Measurements from ENCODE around the gene UBR2.
"Not testable (repeated sequence)": the region's sequence is repeated elsewhere in the genome, so short reads cannot be mapped to it uniquely, and the experiment has no call there.

DNA sequence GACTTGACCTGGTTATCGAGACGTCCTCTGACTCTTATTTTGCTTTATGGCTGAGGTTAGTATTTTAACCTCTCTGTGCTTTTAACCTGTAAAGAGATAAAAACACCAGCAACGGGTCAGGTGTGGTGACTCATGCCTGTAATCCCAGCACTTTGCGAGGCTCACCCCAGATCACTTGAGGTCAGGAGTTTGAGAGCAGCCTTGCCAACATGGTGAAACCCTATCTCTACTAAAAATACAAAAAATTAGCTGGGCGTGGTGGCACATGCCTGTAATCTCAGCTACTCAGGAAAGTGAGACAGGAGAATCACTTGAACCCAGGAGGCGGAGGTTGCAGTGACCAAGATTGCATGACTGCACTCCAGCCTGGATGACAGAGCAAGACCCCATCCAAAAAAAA, 110.5 kb downstream of the UBR2 start:
- TF ChIP-seq, protein P1, sequence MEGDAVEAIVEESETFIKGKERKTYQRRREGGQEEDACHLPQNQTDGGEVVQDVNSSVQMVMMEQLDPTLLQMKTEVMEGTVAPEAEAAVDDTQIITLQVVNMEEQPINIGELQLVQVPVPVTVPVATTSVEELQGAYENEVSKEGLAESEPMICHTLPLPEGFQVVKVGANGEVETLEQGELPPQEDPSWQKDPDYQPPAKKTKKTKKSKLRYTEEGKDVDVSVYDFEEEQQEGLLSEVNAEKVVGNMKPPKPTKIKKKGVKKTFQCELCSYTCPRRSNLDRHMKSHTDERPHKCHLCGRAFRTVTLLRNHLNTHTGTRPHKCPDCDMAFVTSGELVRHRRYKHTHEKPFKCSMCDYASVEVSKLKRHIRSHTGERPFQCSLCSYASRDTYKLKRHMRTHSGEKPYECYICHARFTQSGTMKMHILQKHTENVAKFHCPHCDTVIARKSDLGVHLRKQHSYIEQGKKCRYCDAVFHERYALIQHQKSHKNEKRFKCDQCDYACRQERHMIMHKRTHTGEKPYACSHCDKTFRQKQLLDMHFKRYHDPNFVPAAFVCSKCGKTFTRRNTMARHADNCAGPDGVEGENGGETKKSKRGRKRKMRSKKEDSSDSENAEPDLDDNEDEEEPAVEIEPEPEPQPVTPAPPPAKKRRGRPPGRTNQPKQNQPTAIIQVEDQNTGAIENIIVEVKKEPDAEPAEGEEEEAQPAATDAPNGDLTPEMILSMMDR (conservative IDR thresholded peaks at IDR 0.05; ENCODE audit: low read length), result not testable (repeated sequence)
- not testable (repeated sequence) for TF ChIP-seq EZH2phosphoT487 (IDR thresholded peaks at IDR 0.05; ENCODE audit: borderline replicate concordance)

All from Loucy (cell line).